Measurements from ENCODE around the gene CSNK1A1. TPM values are rescaled to one million over a fixed set of nuclear protein-coding genes. Genes with fewer than 3 reads are reported as not detected.

The CSNK1A1 gene
- total RNA-seq, 1 donor: 487 TPM

GRCh38 chr5:149561848-149562247, 10.6 kb upstream of the CSNK1A1 start:
- peak; percentile 95 for DNase-seq (ENCODE audit: low read depth)
- no peak overlapping the region for H3K4me3 ChIP-seq (ENCODE audit: low read depth, low read length)
- TF ChIP-seq CTCF (IDR thresholded peaks at IDR 0.05; ENCODE audit: insufficient read depth, low read depth, low read length): no peak

- TF ChIP-seq CTCF (IDR thresholded peaks at IDR 0.05; ENCODE audit: insufficient read depth, low read depth, low read length): no peak
- peak; percentile 92 for DNase-seq (ENCODE audit: low read depth)
- no peak overlapping the region for H3K4me3 ChIP-seq (ENCODE audit: low read depth, low read length)
These were observed 8.5 kb upstream of the CSNK1A1 start for GRCh38 chr5:149559706-149560105.

GRCh38 chr5:149552553-149553160, 1.4 kb upstream of the CSNK1A1 start:
- no peak for DNase-seq (ENCODE audit: low read depth)
- no peak for TF ChIP-seq CTCF (IDR thresholded peaks at IDR 0.05; ENCODE audit: insufficient read depth, low read depth, low read length)
- H3K4me3 ChIP-seq (ENCODE audit: low read depth, low read length): no peak overlapping the region

GRCh38 chr5:149552038-149552494, 827 bp upstream of the CSNK1A1 start:
- TF ChIP-seq CTCF (IDR thresholded peaks at IDR 0.05; ENCODE audit: insufficient read depth, low read depth, low read length): no peak

GRCh38 chr5:149550594-149551226, 529 bp downstream of the CSNK1A1 start:
- TF ChIP-seq CTCF (IDR thresholded peaks at IDR 0.05; ENCODE audit: insufficient read depth, low read depth, low read length): no peak
- H3K4me3 ChIP-seq (ENCODE audit: low read depth, low read length): peak overlapping the region; percentile 100
- peak; percentile 22 for DNase-seq (ENCODE audit: low read depth)

More at GRCh38 chr5:149552038-149552494, 827 bp upstream of the CSNK1A1 start:
- no peak for DNase-seq (ENCODE audit: low read depth)
- H3K4me3 ChIP-seq (ENCODE audit: low read depth, low read length): peak overlapping the region; percentile 100

GRCh38 chr5:149550268-149550583, 1.0 kb downstream of the CSNK1A1 start:
- peak; percentile 73 for DNase-seq (ENCODE audit: low read depth)
- peak overlapping the region; percentile 100 for H3K4me3 ChIP-seq (ENCODE audit: low read depth, low read length)
- no peak for TF ChIP-seq CTCF (IDR thresholded peaks at IDR 0.05; ENCODE audit: insufficient read depth, low read depth, low read length)

Measured in fibroblast of villous mesenchyme (primary cell).